GM21528 (cell line): Measurements from ENCODE around the gene INPP5D.
A peak's percentile ranks its signal among the peaks of the same experiment; 100 is the strongest.
"Not testable (repeated sequence)": the region's sequence is repeated elsewhere in the genome, so short reads cannot be mapped to it uniquely, and the experiment has no call there.

Experiments used
- ATAC-seq: cut with Tn5 transposase; IDR thresholded peaks from one replicate; pipeline ENCODE4 v1.9.1; 2021; ENCODE audit warnings: mild to moderate bottlenecking, moderate library complexity; ENCODE audit not compliant: unreplicated experiment, low FRiP score

INPP5D gene

DNA sequence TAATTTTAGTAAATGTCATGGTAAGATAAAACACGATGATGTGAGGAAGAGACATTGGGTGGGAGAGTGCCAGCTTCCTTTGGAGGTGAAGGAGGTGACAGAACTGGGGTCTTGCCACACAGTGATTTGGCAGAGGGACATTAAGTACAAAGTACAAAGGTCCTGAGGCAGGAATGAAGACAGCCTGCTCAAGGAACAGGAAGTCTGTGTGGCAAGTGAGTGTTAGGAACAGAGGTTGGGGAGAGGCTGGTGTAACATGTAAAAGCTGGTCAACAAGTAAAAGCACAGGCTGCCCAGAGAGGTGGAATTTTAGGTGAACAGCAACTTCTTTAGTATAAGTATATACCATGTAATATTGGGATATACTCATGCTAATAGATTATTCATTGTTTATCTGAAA lies 73.1 kb downstream of the INPP5D start:
- no peak for ATAC-seq

DNA sequence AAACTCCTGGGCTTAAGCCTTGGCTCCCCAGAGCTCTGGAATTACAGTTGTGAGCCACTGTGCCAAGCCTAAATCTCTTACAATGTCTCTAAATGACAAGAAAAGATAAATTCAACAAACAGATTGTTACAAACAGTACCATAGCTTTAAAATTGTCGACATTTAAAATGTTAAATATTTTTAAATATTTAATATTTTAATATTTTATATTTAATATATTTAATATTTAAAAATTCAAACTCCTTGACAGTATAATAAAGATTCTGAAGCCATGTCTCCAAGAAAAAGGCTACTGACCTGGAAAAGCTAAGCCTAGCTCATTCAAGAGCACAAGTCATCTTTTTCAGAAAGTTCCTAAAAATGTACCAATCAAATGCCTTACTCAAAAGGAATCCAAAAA lies 75.3 kb downstream of the INPP5D start:
- no peak for ATAC-seq

DNA sequence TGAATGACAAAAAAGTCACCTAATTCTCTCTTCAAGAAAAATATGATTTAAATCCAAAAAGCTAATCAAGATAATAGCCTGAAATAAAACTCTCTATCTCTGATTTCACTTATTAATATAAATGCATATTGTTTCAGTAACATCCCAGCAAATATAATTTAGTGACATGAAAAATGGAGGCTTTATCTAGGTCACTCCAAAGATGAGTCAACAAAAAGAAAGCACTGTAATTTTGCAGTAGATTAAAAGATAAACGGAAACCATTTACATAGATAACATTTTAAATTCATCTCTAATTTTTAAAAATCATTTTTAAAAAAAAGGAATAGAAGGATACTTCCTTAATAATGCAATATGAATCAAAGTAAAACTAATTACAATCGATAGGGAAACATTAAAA lies 76.9 kb downstream of the INPP5D start:
- no peak for ATAC-seq

DNA sequence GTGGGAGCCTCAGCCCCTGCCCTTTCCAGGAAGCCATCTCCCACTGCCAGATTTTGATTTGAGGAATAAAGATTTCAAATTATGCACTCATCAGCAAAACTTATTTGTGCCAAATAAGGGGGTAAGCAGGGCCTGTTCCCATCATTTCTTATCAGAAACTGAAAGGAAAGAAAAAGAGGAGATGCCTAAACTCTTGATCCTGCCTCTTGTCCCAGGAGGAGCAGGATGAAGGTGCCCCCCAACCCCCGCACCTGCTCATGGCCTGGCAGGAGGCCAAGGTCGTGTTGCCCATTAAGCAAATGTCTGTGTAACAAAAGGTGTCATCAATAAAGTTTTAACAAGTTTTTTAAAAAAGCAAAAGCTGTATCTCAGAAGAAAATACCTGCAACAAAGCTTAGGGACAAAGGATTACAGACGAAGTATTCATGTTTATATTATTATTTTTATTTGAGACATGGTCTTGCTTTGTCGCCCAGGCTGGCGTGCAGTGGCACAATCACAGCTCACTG lies 80.0 kb downstream of the INPP5D start:
- ATAC-seq, result no peak

DNA sequence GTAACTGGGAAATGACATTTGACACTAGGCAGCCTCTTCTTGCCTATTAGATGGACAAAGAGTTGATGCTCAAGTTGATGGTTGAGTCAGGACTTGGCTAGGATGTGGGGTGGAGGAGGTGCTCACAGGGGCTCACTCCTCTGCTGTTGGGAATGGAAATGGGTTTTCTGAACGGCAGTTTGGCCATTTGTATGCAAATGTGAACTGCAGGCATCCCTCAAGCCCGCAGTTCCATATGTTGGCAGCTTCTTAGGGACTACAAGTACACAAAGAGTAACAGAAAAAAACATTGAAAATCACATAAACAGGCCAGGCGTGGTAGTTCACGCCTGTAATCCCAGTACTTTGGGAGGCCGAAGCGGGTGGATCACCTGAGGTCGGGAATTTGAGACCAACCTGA lies 80.8 kb downstream of the INPP5D start:
- ATAC-seq, result no peak

DNA sequence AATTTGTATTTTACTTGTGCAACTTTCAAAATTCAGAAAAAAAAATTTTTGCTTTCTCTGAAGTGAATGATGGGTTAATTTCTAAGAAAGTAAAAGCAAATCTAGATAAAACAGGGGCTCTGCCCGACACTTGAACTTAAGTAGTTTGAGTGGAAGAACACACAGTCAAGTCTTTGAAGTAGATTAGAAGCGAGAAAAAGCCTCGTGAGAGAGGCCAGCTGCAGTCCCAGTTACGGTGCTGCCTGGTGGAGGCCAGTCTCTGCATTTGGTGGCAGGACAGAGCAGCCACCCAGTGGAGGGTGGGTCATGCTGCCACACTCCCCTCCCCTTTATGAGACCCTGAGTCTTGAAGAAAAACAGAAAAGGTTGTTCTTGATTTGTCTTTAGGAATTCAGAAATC lies 81.8 kb downstream of the INPP5D start:
- peak; percentile 2 for ATAC-seq

DNA sequence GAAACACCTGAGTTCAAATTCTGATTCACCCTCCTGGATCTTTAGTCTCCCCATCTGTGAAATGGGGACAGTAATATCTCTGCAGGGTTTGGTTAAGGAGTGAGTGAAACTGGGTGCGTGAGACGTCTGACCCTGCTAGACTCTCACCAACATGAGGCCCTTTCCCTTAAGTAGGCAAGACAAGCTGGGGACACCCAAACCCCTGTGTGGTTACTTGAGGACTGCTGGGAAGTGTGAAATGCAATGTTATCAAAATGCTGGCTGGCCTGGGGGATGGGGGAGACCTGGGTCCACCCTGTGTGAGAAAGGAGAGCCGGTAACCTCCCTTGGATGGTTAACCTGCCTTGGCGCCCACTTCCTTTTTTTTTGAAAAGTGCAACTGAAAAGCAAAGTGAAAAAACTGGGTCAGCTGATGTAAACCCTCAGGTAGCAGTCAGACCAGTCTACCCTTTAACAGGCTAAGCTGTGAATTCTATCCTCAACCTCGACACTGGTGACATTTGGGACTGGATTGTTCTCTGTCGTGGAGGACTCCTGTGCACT lies 82.3 kb downstream of the INPP5D start:
- ATAC-seq, result peak; percentile 83

DNA sequence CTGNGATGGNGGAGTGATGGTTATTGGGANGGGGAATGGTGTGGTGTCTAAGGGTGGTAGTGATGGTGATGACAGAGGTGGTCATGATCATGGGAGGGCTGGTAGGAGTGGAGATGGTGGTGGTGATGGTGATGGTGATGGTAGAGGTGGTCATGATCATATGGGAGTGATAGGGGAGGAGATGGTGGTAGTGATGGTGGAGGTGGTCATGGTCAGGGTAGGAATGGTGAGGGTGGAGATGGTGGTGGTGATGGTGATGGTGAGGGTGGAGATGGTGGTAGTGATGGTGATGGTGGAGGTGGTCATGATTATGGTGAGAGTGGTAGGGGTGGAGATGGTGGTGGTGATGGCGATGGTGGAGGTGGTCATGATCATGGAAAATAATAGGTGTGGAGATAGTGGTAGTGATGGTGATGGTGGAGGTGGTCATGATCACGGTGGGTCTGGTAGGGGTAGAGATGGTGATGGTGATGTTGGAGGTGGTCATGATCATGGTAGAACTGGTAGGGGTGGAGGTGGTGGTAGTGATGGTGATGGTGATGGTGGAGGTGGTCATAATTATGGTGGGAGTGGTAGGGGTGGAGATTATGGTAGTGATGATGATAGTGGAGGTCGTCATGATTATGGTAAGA lies 83.7 kb downstream of the INPP5D start:
- ATAC-seq, result no peak

DNA sequence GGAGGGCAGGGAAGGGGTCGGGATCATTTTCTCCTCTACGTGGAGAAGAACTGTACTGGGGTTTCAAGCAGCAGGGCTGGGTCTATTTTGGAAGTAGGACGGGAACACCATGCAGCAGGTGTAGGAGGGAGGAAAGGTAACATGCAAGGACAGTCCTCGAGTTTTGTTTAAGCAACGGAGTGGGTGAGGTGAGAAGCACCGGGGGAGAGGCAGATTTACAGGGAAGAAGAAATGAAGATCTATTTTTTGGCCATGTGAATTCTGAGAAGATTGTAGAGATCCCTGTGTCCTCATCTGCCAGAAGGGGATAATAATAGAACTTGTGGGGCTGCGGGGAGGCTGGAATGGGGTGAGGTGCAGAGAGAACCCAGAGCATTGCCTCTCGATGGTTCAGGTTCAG lies 85.6 kb downstream of the INPP5D start:
- no peak for ATAC-seq

DNA sequence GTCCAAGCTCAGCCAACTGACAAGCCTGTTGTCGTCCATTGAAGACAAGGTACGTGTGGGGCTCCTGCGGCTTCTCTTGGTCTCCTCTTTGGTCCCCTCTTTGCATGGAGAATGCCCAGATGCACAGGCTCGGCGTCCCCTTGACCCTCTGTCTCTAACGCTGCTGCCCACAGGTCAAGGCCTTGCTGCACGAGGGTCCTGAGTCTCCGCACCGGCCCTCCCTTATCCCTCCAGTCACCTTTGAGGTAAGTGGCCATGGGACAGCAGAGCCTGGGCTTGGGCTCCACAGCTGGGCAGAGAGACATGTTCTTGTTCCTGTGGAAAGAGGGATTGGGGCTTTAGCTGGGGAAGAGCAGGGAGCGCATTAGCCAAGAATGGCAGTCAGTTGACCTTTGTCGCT lies 86.1 kb downstream of the INPP5D start:
- ATAC-seq, result no peak

DNA sequence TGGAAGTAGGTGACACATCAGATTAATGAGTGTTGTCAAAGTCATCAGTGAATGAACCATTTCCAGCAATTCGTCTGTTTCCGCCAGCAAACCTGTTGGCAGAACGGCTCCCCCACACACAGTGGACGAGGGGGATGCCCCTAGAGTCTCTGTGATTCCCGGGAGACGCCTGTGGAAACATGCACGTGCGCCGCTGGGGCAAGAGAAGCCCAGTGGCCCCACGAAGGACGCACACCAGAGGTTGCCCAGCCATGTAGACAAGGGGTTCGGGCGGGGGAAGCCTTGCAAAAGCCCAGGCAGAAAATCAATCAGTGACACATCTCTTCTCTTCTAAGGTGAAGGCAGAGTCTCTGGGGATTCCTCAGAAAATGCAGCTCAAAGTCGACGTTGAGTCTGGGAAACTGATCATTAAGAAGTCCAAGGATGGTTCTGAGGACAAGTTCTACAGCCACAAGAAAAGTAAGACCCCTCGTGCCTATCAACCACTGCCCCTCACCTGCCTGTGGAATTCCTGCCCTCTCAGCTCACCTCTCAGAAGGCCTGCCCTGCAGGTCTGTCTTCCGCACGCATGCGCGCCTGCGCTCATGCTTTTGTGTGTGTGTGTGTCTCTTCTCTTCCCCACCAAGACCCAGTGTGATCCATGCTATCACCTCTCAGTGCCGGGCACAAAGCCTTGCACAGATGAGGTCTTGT lies 87.1 kb downstream of the INPP5D start:
- no peak for ATAC-seq

DNA sequence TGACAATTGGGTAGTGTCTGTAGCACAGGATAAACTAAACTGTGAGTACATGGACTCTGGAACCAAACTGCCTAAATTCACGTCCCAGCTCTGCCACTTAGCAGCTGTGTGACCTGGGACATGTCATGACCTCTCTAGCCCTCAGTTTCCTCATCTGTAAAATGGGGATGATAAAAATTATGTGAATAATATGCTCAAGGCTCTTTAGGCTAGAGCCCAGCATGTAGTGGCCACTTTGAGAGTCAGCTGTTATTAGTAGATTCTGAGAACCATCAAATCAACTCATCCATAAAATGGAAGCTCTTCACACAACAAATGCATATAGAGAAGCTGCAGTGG lies 87.7 kb downstream of the INPP5D start:
- ATAC-seq, result no peak

DNA sequence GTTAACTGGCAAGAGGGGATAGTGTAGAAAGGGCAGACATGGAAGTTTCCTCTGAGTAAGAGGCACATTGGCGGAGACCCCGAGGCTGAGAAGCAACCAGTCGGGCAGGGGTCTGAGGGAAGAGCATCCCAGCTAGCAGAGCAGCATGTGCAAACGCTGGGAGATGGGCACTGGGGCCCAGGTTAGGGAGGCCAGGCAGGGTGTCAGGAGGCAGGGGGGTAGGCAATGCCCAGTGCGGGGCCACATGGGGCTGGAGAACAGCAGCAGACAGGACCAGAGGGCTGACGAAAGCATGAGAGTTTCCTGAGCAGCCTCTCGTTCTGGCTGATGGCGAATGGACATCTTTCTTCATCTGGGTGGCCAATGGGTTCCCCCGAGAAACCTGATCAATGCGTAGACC lies 88.2 kb downstream of the INPP5D start:
- ATAC-seq, result no peak

DNA sequence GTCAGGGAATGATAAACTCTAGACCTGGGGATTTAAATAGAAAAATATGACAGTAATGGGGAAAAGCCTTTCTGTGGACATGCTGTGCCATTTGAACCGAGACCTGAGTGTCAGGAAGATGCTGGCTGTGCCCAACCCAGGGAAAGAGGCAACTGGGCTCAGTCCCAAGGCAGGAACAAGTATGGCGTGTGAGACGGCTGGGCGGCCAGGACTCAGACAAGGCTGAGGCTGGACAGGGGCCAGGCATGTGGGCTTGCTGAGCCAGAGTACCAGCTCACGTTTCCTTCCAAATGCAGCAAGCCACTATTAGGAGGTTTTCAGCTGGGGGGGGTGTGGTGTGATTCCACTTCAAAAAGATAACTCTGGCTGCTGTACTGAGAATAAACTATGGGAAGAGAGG lies 92.4 kb downstream of the INPP5D start:
- ATAC-seq, result no peak

DNA sequence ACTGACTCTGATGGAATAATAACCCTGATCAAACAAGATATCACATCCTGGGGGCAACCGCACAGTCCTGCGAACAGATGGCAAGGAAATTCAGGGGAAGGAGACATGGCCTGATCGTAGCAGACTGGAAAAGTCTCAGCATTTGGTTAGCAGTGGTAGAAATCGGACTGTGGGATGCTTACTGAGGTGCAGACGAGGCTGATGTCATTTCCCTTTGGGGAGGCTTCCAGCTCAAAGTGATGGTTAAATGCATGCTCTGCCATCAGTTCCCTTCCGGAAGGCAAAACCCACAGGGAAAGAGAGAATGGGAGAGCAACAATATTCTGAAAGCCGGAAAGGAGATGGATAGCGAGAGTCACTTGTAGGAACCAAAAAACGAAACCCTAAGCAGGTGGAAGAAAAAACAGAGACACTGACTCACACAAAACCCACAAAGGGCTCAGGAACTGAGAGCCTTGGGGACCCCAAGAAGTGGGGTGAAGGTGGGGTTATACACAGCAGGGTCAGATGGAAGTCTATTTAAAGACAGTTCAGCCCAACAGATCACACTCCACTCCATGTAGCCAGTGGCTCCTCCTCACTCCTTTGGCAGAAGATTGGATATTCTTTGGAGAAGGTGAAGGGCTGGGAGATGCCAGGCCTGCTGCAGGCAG lies 93.1 kb downstream of the INPP5D start:
- ATAC-seq, result no peak

DNA sequence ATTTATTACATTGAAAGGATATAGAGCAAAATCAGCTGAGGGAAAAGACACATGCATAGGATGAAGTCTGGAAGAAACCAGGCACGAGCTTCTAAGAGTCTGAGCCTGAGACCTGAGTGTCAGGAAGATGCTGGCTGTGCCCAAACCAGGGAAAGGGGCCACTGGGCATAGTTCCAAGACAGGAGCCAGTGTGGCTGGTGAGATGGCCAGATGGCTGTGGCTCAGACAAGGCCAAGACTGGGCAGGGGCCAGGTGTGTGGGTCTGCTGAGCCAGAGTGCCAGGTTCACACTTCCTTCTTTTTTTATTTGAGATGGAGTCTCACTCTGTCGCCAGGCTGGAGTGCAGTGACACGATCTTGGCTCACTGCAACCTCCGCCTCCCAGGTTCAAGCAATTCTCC lies 95.9 kb downstream of the INPP5D start:
- no peak for ATAC-seq

DNA sequence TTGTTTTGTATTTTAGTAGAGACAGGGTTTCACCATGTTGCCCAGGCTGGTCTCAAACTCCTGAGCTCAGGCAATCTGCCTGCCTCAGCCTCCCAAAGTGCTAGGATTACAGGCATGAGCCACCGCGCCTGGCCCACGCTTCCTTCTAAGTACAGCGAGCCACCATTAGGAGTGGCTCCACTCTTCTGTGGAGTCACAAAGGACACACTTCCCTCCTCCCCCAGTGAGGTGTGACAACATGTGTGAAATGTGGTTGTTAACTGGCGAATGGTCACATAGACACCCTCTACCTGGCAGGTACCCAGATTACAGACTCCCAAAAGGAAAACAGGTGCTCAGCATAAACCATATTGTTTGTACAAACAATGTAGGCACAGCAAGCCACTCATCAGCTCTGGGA lies 96.3 kb downstream of the INPP5D start:
- not testable (repeated sequence) for ATAC-seq

DNA sequence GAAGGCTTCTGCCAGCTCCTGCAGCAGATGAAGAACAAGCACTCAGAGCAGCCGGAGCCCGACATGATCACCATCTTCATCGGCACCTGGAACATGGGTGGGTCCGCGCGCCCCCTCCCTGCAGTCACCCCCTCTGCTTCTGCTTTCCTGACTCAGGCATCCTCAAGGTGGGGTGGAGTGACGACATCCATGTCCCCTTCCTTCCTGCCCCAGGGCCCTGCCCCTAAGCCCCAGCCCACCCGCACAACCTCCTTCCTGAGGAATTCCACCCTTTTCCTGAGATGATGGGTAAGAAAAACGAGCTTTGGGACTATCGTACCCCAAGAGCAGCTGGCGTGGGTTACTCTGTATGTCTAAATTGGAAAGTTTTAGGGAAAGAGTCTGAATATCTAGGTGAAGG lies 101.6 kb downstream of the INPP5D start:
- no peak for ATAC-seq

DNA sequence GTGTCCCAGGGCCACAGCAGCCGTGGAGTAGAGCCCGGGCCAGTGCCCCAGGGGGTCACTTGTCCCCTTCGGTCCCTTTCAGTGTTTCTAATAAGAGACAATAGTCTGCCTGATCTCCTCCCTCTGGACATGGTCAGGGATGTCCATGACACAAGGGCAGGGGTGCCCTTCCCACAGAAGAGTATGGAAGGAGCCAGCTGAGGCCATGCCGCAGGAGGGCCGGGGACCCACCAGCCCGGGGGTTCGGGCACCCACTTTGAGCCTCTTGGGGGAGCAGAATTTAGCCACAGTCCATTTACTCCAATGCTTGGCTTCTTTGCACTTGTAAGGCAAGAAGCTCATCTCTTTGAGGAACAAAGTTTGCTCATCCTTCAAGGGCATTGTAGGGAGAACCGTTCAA lies 102.6 kb downstream of the INPP5D start:
- no peak for ATAC-seq

DNA sequence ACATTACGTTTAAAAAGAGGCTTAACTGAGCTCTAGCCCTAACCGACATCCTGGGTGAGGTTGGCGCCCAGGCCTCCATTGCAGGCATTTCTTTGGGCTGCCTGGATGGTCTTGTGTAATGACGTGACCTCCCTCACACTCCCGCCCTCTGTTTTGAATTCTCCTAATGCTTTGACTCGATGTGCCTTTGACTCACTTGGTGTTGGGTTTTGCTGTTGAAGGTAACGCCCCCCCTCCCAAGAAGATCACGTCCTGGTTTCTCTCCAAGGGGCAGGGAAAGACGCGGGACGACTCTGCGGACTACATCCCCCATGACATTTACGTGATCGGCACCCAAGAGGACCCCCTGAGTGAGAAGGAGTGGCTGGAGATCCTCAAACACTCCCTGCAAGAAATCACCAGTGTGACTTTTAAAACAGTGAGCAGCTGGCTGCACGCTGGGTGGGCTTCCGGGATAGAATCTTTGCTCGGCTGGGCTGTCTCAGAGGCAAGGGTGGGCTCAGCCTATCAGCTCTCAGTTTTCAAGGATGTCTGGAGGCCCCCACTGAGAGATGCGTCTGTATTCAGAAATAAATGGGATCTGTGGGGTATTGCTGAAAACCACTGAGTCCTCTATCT lies 103.5 kb downstream of the INPP5D start:
- ATAC-seq, result no peak

DNA sequence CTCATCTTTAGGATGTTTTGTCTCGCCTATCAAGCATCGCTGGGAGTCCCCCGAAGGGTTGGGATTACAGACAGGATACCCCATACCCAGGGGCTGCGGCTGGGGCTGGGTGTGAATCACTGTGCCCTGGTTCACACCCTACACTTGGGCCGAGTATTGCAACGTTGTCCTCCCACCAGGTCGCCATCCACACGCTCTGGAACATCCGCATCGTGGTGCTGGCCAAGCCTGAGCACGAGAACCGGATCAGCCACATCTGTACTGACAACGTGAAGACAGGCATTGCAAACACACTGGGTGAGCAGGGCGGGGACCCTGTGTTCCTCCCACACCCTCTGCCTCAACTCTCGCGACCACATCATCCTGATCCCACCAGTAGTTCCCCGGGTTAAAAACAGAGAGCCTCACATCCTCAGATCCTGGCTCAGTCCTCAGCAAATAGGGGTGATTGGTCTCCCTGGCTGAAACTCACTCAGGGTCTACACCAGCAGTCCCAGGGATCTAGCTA lies 104.0 kb downstream of the INPP5D start:
- no peak for ATAC-seq
